HG02885 (cell line): Measurements from ENCODE around the gene RAB1B.
"Not testable (repeated sequence)": the region's sequence is repeated elsewhere in the genome, so short reads cannot be mapped to it uniquely, and the experiment has no call there.

ENCODE experiments used
- ATAC-seq: cut with Tn5 transposase; IDR thresholded peaks from one replicate; pipeline ENCODE4 v1.9.1; 2021; ENCODE audit warnings: mild to moderate bottlenecking; ENCODE audit not compliant: unreplicated experiment, poor library complexity

The RAB1B gene

GRCh38 chr11:66316849-66317251 lies 48.4 kb downstream of the RAB1B start, which contains the start of gene CD248:
TSS of gene CD248 (minus strand) at chr11:66317044. CDS start at chr11:66317027, 17 bp downstream.
- no peak for ATAC-seq

DNA sequence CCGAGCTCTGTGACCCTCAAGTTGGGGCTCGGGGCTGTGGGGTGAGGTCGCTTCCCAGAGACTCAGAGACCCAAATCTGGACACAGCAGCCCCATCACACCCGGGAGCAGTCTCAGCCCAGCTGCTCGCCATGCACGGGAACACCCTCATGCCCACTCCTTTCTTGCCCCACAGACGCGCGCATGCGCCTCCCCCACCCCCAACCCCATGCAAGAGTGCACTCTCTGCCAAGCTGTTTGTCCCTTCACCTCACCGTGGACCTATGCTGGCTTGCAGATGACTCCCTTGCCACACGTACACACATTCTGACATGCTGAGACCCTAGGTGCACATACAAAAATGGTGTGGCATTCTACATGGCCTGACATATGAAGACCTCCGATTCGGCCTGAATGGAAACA lies 48.9 kb downstream of the RAB1B start:
- no peak for ATAC-seq

DNA sequence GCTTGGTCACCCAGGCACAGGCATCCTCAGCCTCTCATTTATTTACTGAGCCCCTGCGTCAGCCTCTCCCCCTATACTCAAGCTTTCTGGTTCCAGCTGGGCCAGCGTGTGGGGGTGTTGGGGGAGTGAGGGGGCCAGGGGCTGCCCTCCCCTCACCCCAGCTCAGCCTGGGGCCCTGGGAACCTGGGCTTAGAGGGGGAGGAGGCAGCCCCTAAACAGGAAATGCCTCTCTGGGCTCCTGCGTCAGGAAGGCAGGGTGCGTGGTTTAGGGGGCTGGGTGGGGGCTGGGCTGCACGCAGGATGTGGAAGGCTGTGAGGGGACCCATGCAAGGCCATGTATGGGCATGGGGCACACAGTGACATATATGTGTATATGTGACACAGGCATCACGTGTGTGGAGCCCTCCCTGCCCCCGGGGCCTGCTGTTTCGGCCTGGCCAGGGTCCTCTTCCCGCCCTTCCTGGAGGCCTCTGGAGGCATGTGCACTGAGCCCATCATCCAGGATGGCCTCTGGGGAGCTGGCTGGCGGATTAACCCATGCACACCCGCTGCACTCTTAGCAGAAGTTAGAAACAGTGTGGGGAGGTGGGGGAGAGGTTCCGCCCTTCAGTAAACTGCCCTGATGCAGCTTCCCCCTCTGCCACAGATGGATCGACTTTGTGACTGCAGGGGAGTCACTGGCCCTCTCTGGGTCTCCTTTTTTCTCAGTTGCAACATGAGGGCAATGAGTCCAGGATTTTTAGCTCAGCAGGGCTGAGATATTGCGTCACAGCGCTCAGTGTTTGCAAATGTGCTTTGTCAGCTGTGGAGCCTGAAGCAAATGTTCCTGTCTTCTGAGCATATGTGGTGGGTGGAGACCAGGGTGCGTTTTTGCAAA lies 49.5 kb downstream of the RAB1B start:
- no peak for ATAC-seq

GRCh38 chr11:66318600-66318970 lies 50.1 kb downstream of the RAB1B start:
- ATAC-seq: no peak

DNA sequence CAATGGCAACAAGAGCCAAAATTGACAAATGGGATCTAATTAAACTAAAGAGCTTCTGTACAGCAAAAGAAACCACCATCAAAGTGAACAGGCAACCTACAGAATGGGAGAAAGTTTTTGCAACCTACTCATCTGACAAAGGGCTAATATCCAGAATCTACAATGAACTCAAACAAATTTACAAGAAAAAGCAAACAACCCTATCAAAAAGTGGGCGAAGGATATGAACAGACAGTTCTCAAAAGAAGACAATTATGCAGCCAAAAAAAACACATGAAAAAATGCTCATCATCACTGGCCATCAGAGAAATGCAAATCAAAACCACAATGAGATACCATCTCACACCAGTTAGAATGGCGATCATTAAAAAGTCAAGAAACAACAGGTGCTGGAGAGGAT lies 51.9 kb downstream of the RAB1B start:
- not testable (repeated sequence) for ATAC-seq

- not testable (repeated sequence) for ATAC-seq
Measured at GRCh38 chr11:66320748-66321147, 52.3 kb downstream of the RAB1B start.

- no peak for ATAC-seq
Measured at GRCh38 chr11:66321606-66322005, 53.2 kb downstream of the RAB1B start.

DNA sequence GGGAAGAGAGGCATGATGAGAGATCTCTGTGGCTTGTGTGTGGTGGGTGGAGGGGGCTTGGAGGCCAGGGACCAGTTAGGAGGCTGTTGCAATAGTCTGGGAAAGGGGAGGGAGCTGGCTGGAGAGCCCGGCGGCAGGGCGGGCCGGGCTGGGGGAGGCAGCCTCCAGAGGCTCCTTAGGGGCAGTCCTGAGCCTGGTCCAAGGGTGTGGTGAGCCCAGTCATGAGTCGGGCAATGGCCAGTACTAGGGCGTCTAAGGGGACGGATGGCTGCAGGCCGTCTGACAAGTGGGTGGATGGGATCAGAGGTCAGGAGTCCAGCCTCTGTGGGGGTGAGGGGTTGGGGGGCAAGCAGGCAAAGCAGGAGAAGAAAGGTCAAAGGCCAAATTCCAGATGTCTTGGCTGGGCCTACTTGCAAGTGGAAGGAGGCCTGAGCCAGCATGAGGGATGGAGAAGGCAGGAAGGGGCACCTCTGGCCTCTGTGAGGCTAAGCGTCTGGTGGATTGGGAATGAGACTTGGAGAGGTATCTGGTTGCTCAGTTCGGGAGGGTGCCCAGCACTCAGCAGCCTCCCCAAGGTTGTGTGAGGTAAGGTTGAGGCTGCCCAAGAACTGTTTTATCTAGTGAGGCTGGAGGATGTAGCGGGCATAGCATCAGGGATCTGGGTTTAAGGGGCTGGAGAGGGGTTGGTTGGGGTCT lies 54.4 kb downstream of the RAB1B start:
- no peak for ATAC-seq

DNA sequence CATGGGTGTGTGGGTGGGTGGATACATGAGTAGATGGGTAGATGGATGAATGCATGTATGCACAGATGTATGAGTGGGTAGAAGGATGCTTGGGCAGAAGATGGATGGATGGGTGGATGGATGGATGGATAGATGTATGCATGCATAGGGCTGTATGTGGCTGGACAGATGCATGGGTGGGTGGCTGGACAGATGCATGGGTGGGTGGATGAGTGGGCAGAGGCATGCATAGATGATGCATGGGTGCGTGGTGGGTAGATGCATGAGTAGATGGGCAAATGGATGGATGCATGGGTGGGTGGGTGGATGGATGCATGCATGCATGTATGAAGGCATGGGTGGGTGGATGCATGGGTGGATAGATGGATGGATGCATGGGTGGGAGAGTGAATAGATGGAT lies 55.2 kb downstream of the RAB1B start:
- ATAC-seq: no peak

GRCh38 chr11:66324664-66325063 lies 56.2 kb downstream of the RAB1B start:
- ATAC-seq: no peak

- ATAC-seq: no peak
Measured at GRCh38 chr11:66325263-66325671, 56.8 kb downstream of the RAB1B start.

- no peak for ATAC-seq
Measured at GRCh38 chr11:66326261-66327111, 58.0 kb downstream of the RAB1B start.
